Subcutaneous adipose tissue (tissue), 4 donors: Measurements from ENCODE around the gene SUDS3. TPM values are rescaled to one million over a fixed set of nuclear protein-coding genes. Genes with fewer than 3 reads are reported as not detected.

Experiments used
- CTCF ChIP-seq: fragments of 450-650 bp; IDR thresholded peaks from one replicate; pipeline ENCODE4 v1.5.1; 2016; ENCODE audit warnings: low read depth, mild to moderate bottlenecking, control low read depth, antibody characterized with exemption, moderate library complexity
- total RNA-seq, 4 donors: library from RNA; depleted of rRNA; stranded (reverse); fragments of >200 nt; gene quantifications; one replicate each; pipeline ENCODE4 v1.1.0, GENCODE V29; 2016

SUDS3 gene
- total RNA-seq, 4 donors from 2014 or later, result 23.6 to 46.0 (median 38.3) TPM

- no peak for TF ChIP-seq CTCF
These were observed 80.4 kb downstream of the SUDS3 start for GRCh38 chr12:118456741-118457140.

GRCh38 chr12:118459110-118459509, 82.8 kb downstream of the SUDS3 start:
- no peak for TF ChIP-seq CTCF

- no peak for TF ChIP-seq CTCF
These were observed 87.3 kb downstream of the SUDS3 start for GRCh38 chr12:118463677-118464076.

- no peak for TF ChIP-seq CTCF
These were observed 89.4 kb downstream of the SUDS3 start for GRCh38 chr12:118465706-118466105.

Other genes with a start within 250 kb of the SUDS3 start
- 100 to 1,000 TPM; 207 to 336 (median 255) TPM for gene PEBP1, start 240.4 kb upstream of the SUDS3 start, total RNA-seq
- 10 to 100 TPM; 48.8 to 78.0 (median 54.7) TPM for gene TAOK3, start 3.6 kb upstream of the SUDS3 start, total RNA-seq